BE2C (cell line): ENCODE measurements around the gene EIF2S3B. TPM values are rescaled to one million over a fixed set of nuclear protein-coding genes. Genes with fewer than 3 reads are reported as not detected.
"Not testable (repeated sequence)": the region's sequence is repeated elsewhere in the genome, so short reads cannot be mapped to it uniquely, and the experiment has no call there.

ENCODE experiments used
- DNase-seq: peaks from one replicate; pipeline ENCODE4 v3.0.0-alpha.2; 2020
- H3K27me3 ChIP-seq: fragments of 250-450 bp; sonication (Bioruptor Pico); 2 replicates; pipeline ENCODE4 v1.5.1; 2020; ENCODE audit warnings: mild to moderate bottlenecking
- H3K36me3 ChIP-seq: fragments of 250-450 bp; sonication (Bioruptor Pico); 2 replicates; pipeline ENCODE4 v1.5.1; 2020; ENCODE audit warnings: mild to moderate bottlenecking
- H3K4me1 ChIP-seq: fragments of 250-450 bp; sonication (Bioruptor Pico); 2 replicates; pipeline ENCODE4 v1.5.1; 2020
- H3K4me3 ChIP-seq: 2 replicates; pipeline ENCODE4 v1.5.1; 2011; ENCODE audit warnings: low read depth, low read length
- H3K9me3 ChIP-seq: fragments of 250-450 bp; sonication (Bioruptor Pico); 2 replicates; pipeline ENCODE4 v1.5.1; 2020
- CTCF ChIP-seq: IDR thresholded peaks from 2 replicates; pipeline ENCODE4 v1.5.1; 2012; ENCODE audit warnings: mild to moderate bottlenecking, low read depth, low read length
- polyA plus RNA-seq: library from polyadenylated mRNA; unstranded; fragments of >200 nt; gene quantifications from one replicate; pipeline ENCODE4 v1.2.1, GENCODE V29; 2012; ENCODE audit warnings: low read depth, missing spikeins; ENCODE audit not compliant: insufficient read length, insufficient read depth

Gene EIF2S3B
- 2.3 TPM for polyA plus RNA-seq

- H3K4me3 ChIP-seq: no peak within 1 kb of the TSS
- DNase-seq: no peak
- no peak for TF ChIP-seq CTCF
- no peaks in the 10 kb centered on the region for H3K36me3 ChIP-seq
- H3K27me3 ChIP-seq: peaks cover 9% of the 10 kb centered on the region
- H3K9me3 ChIP-seq: no peaks in the 10 kb centered on the region
- no peaks in the 10 kb centered on the region for H3K4me1 ChIP-seq
Measured at GRCh38 chr12:10505620-10506019, at the start of gene EIF2S3B. EIF2S3B (plus strand) TSS chr12:10505890; CDS start chr12:10505903, 13 bp downstream.

- no peak for DNase-seq
- Histone ChIP-seq H3K27me3 (no peaks in the 10 kb centered on the region), H3K4me1 (no peaks in the 10 kb centered on the region), H3K4me3 (no peak overlapping the region), H3K36me3 (no peaks in the 10 kb centered on the region), H3K9me3 (no peaks in the 10 kb centered on the region)
- TF ChIP-seq CTCF: no peak
Measured at GRCh38 chr12:10456856-10457255, 48.8 kb upstream of the EIF2S3B start.

GRCh38 chr12:10457760-10458159, 47.9 kb upstream of the EIF2S3B start:
- Histone ChIP-seq H3K4me3 (no peak overlapping the region), H3K9me3 (no peaks in the 10 kb centered on the region), H3K36me3 (no peaks in the 10 kb centered on the region), H3K4me1 (no peaks in the 10 kb centered on the region), H3K27me3 (no peaks in the 10 kb centered on the region)
- no peak for DNase-seq
- TF ChIP-seq CTCF: no peak

GRCh38 chr12:10466311-10466710, 39.4 kb upstream of the EIF2S3B start:
- Histone ChIP-seq H3K4me1 (no peaks in the 10 kb centered on the region), H3K36me3 (no peaks in the 10 kb centered on the region), H3K4me3 (no peak overlapping the region), H3K9me3 (no peaks in the 10 kb centered on the region), H3K27me3 (no peaks in the 10 kb centered on the region)
- no peak for DNase-seq
- no peak for TF ChIP-seq CTCF

GRCh38 chr12:10469701-10470100, 36.0 kb upstream of the EIF2S3B start:
- H3K4me1 ChIP-seq: no peaks in the 10 kb centered on the region
- DNase-seq: no peak
- H3K27me3 ChIP-seq: no peaks in the 10 kb centered on the region
- H3K4me3 ChIP-seq: no peak overlapping the region
- H3K9me3 ChIP-seq: no peaks in the 10 kb centered on the region
- no peaks in the 10 kb centered on the region for H3K36me3 ChIP-seq
- no peak for TF ChIP-seq CTCF

GRCh38 chr12:10472808-10473207, 32.9 kb upstream of the EIF2S3B start:
- not testable (repeated sequence) for DNase-seq, H3K4me1 ChIP-seq

GRCh38 chr12:10481901-10482300, 23.8 kb upstream of the EIF2S3B start:
- not testable (repeated sequence) for H3K27me3 ChIP-seq, H3K4me1 ChIP-seq, DNase-seq, H3K9me3 ChIP-seq, H3K36me3 ChIP-seq, H3K4me3 ChIP-seq

More at GRCh38 chr12:10472808-10473207, 32.9 kb upstream of the EIF2S3B start:
- not testable (repeated sequence) for H3K36me3 ChIP-seq, H3K27me3 ChIP-seq, H3K9me3 ChIP-seq, H3K4me3 ChIP-seq

GRCh38 chr12:10487328-10487727, 18.4 kb upstream of the EIF2S3B start:
- H3K4me3 ChIP-seq, H3K4me1 ChIP-seq, DNase-seq, H3K36me3 ChIP-seq, H3K9me3 ChIP-seq, H3K27me3 ChIP-seq: not testable (repeated sequence)
